Thyroid gland (tissue), 4 donors: ENCODE results near the gene MYLK4. TPM values are rescaled to one million over a fixed set of nuclear protein-coding genes. Genes with fewer than 3 reads are reported as not detected.

Experiments used
- DNase-seq, 2 donors: peaks; one replicate each; pipeline ENCODE4 v3.0.0-alpha.2; 2019
- H3K27ac ChIP-seq, 3 donors: fragments of 200-600 bp; sonication (generic); 1 replicate in 2 of 3; 2 replicates in 1 of 3; pipeline ENCODE4 v1.5.1; 2016 to 2019; ENCODE audit warnings: mild to moderate bottlenecking in 1 of 3, moderate library complexity in 1 of 3
- H3K27me3 ChIP-seq: fragments of 200-600 bp; sonication (generic); one replicate; pipeline ENCODE4 v1.5.1; 2019
- H3K36me3 ChIP-seq, 2 donors: fragments of 200-600 bp; sonication (generic); one replicate each; pipeline ENCODE4 v1.5.1; 2016 to 2019
- H3K4me1 ChIP-seq, 2 donors: fragments of 200-600 bp; sonication (generic); one replicate each; pipeline ENCODE4 v1.5.1; 2017 to 2019
- H3K4me3 ChIP-seq, 3 donors: fragments of 200-600 bp; sonication (generic); replicated peaks in 1 of 3; 1 replicate in 2 of 3; 2 replicates in 1 of 3; pipeline ENCODE4 v1.5.1; 2016; ENCODE audit warnings: mild to moderate bottlenecking in 1 of 3
- H3K9me3 ChIP-seq: fragments of 200-600 bp; sonication (generic); one replicate; pipeline ENCODE4 v1.5.1; 2017
- POLR2A ChIP-seq, 2 donors: fragments of 450-650 bp; IDR thresholded peaks; one replicate each; pipeline ENCODE4 v1.6.1; 2017; ENCODE audit warnings: antibody characterized with exemption in 2 of 2, mild to moderate bottlenecking in 2 of 2, moderate library complexity in 1 of 2
- WGBS, 2 donors: methylation state at CpG; one replicate each; pipeline ENCODE4 v1.1.5; 2017; 5-methylcytosine and 5-hydroxymethylcytosine counted together
- intact Hi-C: fragments of 100-400 bp; cut with DNase I; formaldehyde crosslinking; loops from one replicate; pipeline ENCODE4 v1.15.1; 2023
- total RNA-seq, 4 donors: library from RNA; depleted of rRNA; stranded (reverse); fragments of >200 nt; gene quantifications; one replicate each; pipeline ENCODE4 v1.2.3, GENCODE V29; 2016
- TF ChIP-seq, protein P1 (sequence below), 6 experiments: fragments of 200-600 bp in 3 of 6; fragments of 450-650 bp in 3 of 6; sonication (generic) in 3 of 6; IDR thresholded peaks; one replicate each; pipeline ENCODE4 v1.5.1; 2016 to 2019; ENCODE audit warnings: antibody characterized with exemption in 6 of 6, mild to moderate bottlenecking in 2 of 6, inconsistent platforms in 1 of 6, moderate library complexity in 1 of 6

Gene MYLK4
- total RNA-seq, 4 donors from 2014 or later: 0.94 to 1.8 (median 1.1) TPM

- intact Hi-C loops: no loop called here
- Histone ChIP-seq H3K4me1 (no peaks in the 10 kb centered on the region), H3K4me3 (no peak overlapping the region), H3K27ac (no peak overlapping the region), H3K36me3 (no peaks in the 10 kb centered on the region), H3K27me3 (no peaks in the 10 kb centered on the region), H3K9me3 (no peaks in the 10 kb centered on the region)
- TF ChIP-seq, protein P1, sequence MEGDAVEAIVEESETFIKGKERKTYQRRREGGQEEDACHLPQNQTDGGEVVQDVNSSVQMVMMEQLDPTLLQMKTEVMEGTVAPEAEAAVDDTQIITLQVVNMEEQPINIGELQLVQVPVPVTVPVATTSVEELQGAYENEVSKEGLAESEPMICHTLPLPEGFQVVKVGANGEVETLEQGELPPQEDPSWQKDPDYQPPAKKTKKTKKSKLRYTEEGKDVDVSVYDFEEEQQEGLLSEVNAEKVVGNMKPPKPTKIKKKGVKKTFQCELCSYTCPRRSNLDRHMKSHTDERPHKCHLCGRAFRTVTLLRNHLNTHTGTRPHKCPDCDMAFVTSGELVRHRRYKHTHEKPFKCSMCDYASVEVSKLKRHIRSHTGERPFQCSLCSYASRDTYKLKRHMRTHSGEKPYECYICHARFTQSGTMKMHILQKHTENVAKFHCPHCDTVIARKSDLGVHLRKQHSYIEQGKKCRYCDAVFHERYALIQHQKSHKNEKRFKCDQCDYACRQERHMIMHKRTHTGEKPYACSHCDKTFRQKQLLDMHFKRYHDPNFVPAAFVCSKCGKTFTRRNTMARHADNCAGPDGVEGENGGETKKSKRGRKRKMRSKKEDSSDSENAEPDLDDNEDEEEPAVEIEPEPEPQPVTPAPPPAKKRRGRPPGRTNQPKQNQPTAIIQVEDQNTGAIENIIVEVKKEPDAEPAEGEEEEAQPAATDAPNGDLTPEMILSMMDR (IDR thresholded peaks at IDR 0.05): no peak
- no peak for TF ChIP-seq POLR2A (IDR thresholded peaks at IDR 0.05)
- WGBS, 2 donors: 86 to 89% methylated on average over 9 of the region's 9 CpGs
- DNase-seq: no peak
Observed at GRCh38 chr6:2716936-2717700, 33.6 kb downstream of the MYLK4 start.

DNA sequence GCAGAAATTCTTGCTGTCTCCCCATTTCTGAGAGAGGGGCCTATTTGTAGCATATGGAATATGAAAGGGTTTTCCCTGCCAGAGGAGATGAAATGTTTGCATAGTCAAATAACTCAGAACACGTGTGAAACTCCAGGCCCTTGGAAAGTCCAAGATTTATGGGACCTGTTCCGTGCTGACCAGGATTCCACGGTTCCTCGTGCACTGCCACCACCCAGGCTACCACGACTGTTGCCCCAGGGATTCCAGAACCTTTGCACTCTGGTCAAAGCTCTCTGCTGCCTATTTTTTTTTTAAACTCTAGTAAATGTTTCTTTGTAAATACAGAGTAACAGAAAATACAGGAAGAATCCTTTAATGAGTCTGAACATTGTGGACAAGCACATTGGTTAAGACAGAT is 35.0 kb downstream of the MYLK4 start:
- no peak overlapping the region for H3K27ac ChIP-seq
- H3K27me3 ChIP-seq: no peaks in the 10 kb centered on the region
- WGBS, 2 donors: 83 to 89% methylated on average over 5 of the region's 5 CpGs
- no peak for DNase-seq
- H3K36me3 ChIP-seq: no peaks in the 10 kb centered on the region
- TF ChIP-seq, protein P1 (IDR thresholded peaks at IDR 0.05): no peak
- TF ChIP-seq POLR2A (IDR thresholded peaks at IDR 0.05): no peak
- H3K9me3 ChIP-seq: no peaks in the 10 kb centered on the region
- H3K4me3 ChIP-seq: no peak overlapping the region
- H3K4me1 ChIP-seq: no peaks in the 10 kb centered on the region
- intact Hi-C loops: no loop called here

- TF ChIP-seq, protein P1 (IDR thresholded peaks at IDR 0.05): no peak
- no peak for TF ChIP-seq POLR2A (IDR thresholded peaks at IDR 0.05)
- Histone ChIP-seq H3K27me3 (no peaks in the 10 kb centered on the region), H3K9me3 (no peaks in the 10 kb centered on the region), H3K4me3 (no peak overlapping the region), H3K27ac (no peak overlapping the region), H3K4me1 (no peaks in the 10 kb centered on the region), H3K36me3 (no peaks in the 10 kb centered on the region)
- intact Hi-C loops: no loop called here
- DNase-seq: no peak
- 74 to 92% methylated on average over 7 of the region's 7 CpGs for WGBS, 2 donors
Observed at GRCh38 chr6:2714111-2714895, 36.4 kb downstream of the MYLK4 start.

DNA sequence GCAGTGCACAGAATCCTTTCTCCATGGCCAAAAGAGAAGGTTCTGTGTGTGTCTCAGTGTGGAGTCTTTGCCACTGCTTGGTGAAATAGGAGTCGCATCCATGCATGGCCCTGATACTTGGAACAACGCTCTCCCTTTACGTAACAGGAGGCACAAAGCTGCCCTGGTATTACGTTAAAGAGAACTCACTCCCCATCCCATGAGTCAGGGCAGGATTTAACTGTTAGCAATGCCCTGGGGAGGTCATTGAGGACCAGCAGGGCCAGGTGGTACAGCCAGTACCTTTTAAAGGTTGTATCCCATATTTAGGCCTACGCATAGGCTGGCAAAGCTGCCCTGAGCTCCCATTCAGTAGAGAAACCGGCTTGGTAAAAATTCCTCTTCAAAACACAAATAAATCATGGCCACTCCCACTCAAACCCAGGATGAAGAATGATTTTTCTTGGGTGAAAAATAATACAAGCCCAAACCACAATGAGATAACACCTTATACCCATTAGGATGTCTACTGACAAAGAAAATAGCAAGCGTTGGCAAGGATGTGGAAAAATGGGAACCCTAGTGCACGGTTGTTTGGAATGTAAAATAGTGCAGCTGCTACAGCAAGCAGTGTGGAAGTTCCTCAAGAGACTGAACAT is 37.1 kb downstream of the MYLK4 start:
- Histone ChIP-seq H3K36me3 (no peaks in the 10 kb centered on the region), H3K9me3 (no peaks in the 10 kb centered on the region), H3K27me3 (no peaks in the 10 kb centered on the region), H3K4me3 (no peak overlapping the region), H3K27ac (no peak overlapping the region), H3K4me1 (no peaks in the 10 kb centered on the region)
- 92 to 96% methylated on average over 8 of the region's 8 CpGs for WGBS, 2 donors
- TF ChIP-seq, protein P1 (IDR thresholded peaks at IDR 0.05): no peak
- no peak for TF ChIP-seq POLR2A (IDR thresholded peaks at IDR 0.05)
- DNase-seq: no peak
- intact Hi-C loops: no loop called here
